ENCODE measurements around the gene KLF3.

GRCh38 chr4:38619316-38619715 lies 44.7 kb upstream of the KLF3 start:
- TF ChIP-seq GATA2 (IDR thresholded peaks at IDR 0.05; ENCODE audit: low read depth, low read length) (no peak), GATA3 (IDR thresholded peaks at IDR 0.05; ENCODE audit: low read depth, low read length) (no peak)

Data from SH-SY5Y (cell line).